ENCODE data around the gene TUBB. TPM values are rescaled to one million over a fixed set of nuclear protein-coding genes. Genes with fewer than 3 reads are reported as not detected.

The TUBB gene
- total RNA-seq, 6 experiments from 2014 or later = 150 to 268 (median 241) TPM

DNA sequence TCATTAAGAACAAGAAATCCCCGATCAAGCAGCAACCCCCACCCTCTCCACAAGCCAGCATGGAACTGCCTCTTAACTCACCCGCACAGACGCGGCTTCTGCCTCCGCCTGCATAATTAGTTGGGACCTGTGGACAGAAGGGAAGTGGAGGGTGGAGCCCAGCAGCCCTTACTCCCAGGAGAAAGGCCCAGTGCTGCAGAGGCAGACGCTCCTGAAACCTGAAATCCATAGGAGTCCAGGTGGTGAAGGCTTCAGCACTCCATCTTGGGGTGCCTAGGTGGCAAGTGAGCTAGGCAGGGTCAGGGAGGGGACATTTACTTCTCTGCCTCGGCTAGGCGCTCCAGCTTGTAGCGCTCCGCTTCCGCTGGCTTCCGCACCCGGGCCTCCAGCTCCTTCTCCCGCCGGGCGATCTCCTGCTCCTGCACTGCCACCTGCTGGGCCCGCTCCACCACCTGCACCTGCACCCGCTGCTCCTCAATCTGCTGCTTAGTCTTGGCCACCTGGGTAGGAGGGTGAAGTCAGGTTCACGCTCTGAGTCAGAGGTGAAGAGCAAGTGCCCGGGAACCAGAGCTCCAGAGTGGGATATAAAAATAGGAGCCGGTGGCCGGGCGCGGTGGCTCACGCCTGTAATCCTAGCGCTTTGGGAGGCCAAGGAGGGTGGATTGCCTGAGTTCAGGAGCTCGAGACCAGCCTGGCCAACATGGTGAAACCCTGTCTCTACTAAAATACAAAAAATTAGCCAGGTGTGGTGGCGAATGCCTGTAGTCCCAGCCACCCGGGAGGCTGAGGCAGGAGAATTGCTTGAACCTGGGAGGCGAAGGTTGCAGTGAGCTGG, 10.7 kb downstream of the TUBB start:
- Histone ChIP-seq H3K4me1 (peaks cover 0 to 4% (median 0%) of the 10 kb centered on the region in 4 donors), H3K36me3 (peaks cover 10 to 58% (median 30%) of the 10 kb centered on the region in 4 donors), H3K4me3 (no peak overlapping the region), H3K27ac (no peak overlapping the region), H3K9me3 (no peaks in the 10 kb centered on the region), H3K27me3 (no peaks in the 10 kb centered on the region)
- intact Hi-C loops (cut with DNase I) = loop anchor here in 1 of 2 donors (10.0 kb wide), 1 partner anchor 106 kb away; the partner anchor contains the start of gene ATAT1
- WGBS (ENCODE audit: insufficient coverage, low coverage, low lambda C conversion rate, missing lambda C conversion rate) = 27% methylated on average over 9 of the region's 30 CpGs
- DNase-seq (peak; percentile 83 to 88 (median 87)), ATAC-seq (peak; percentile 93 to 99 (median 95))
- TF ChIP-seq, protein P1, sequence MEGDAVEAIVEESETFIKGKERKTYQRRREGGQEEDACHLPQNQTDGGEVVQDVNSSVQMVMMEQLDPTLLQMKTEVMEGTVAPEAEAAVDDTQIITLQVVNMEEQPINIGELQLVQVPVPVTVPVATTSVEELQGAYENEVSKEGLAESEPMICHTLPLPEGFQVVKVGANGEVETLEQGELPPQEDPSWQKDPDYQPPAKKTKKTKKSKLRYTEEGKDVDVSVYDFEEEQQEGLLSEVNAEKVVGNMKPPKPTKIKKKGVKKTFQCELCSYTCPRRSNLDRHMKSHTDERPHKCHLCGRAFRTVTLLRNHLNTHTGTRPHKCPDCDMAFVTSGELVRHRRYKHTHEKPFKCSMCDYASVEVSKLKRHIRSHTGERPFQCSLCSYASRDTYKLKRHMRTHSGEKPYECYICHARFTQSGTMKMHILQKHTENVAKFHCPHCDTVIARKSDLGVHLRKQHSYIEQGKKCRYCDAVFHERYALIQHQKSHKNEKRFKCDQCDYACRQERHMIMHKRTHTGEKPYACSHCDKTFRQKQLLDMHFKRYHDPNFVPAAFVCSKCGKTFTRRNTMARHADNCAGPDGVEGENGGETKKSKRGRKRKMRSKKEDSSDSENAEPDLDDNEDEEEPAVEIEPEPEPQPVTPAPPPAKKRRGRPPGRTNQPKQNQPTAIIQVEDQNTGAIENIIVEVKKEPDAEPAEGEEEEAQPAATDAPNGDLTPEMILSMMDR (IDR thresholded peaks at IDR 0.05) = peak; percentile 62 to 80 (median 74)
- TF ChIP-seq POLR2A (IDR thresholded peaks at IDR 0.05) = no peak

DNA sequence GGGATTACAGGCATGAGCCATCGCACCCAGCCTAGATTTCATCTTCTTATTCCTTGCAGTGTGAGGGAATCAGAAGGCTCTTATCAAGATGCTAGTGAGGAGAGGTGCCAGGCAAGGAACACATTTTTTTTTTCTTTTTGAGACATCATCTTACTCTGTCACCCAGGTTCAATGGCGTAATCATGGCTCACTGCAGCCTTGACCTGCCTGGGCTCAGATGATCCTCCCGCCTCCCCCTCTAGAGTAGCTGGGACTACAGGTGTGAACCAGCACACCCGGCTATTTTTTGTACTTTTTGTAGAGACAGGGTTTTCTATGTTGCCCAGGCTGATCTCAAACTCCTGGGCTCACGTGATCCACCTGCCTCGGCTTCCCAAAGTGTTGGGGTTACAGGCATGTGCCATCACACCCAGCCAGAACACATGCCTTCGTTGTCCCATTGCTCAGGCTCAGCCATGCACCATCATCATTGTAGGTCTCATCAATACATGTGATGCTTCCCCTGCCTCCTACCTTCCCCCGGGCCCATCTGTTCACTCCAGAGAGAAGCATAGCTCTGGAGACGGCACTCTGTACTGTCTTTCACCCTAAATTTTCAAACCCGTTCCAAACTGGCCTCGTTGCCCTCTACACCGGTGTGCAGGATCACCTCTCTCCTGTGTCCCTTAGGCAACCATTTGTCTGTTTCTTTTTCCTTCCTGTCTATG, 12.2 kb downstream of the TUBB start:
- intact Hi-C loops (cut with DNase I) = loop anchor here in 1 of 2 donors (10.0 kb wide), 1 partner anchor 108 kb away; the partner anchor contains the start of gene ATAT1
- peaks cover 10 to 65% (median 31%) of the 10 kb centered on the region in 4 donors for H3K36me3 ChIP-seq

DNA sequence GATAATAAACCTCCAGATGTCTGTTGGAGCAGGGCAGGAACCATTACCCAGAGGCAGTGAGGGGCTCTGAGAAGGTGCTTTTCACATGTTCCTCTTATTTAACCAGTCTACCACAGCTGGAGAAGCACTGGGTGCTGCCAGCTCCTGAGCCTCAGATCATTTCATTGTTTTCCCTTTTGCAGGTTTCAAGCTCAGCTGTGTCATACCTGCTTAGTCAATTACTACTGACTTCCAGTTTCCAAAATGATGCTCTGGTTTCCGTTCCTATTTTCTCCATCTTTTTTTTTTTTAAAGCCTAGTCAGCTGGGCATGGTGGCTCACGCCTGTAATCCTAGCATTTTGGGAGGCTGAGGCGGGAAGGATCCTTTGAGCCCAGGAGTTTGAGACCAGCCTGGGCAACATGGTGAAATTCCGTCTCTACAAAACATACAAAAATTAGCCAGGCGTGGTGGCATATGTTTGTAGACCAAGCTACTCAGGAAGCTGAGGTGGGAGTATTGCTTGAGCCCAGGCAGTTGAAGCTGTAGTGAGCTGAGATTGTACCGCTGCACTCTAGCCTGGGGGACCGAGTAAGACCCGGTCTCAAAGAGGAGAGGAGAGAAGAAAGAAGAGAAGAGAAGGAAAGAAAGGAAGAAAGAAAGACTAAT, 15.6 kb downstream of the TUBB start:
- Histone ChIP-seq H3K4me1 (peaks cover 0 to 4% (median 0%) of the 10 kb centered on the region in 4 donors), H3K36me3 (peaks cover 5 to 66% (median 36%) of the 10 kb centered on the region in 4 donors), H3K9me3 (no peaks in the 10 kb centered on the region), H3K4me3 (no peak overlapping the region), H3K27me3 (no peaks in the 10 kb centered on the region), H3K27ac (no peak overlapping the region)
- 80% methylated on average over 6 of the region's 8 CpGs for WGBS (ENCODE audit: insufficient coverage, low coverage, low lambda C conversion rate, missing lambda C conversion rate)
- peak in 1 of 3 donors; percentile 8 for DNase-seq
- intact Hi-C loops (cut with DNase I) = loop anchor here in 1 of 2 donors (10.0 kb wide), 1 partner anchor 111 kb away; the partner anchor contains the start of gene ATAT1
- TF ChIP-seq, protein P1 (IDR thresholded peaks at IDR 0.05) = no peak
- TF ChIP-seq POLR2A (IDR thresholded peaks at IDR 0.05) = no peak
- ATAC-seq = no peak

More for the DNA sequence above, 12.2 kb downstream of the TUBB start:
- H3K4me1 ChIP-seq = peaks cover 0 to 4% (median 0%) of the 10 kb centered on the region in 4 donors
- DNase-seq (peak in 1 of 3 donors; percentile 32), ATAC-seq (no peak)
- TF ChIP-seq, protein P1 (IDR thresholded peaks at IDR 0.05) = no peak
- no peak for TF ChIP-seq POLR2A (IDR thresholded peaks at IDR 0.05)
- no peak overlapping the region for H3K27ac ChIP-seq
- H3K27me3 ChIP-seq = no peaks in the 10 kb centered on the region
- WGBS (ENCODE audit: insufficient coverage, low coverage, low lambda C conversion rate, missing lambda C conversion rate) = 93% methylated on average over 12 of the region's 12 CpGs
- no peak overlapping the region for H3K4me3 ChIP-seq
- H3K9me3 ChIP-seq = no peaks in the 10 kb centered on the region

DNA sequence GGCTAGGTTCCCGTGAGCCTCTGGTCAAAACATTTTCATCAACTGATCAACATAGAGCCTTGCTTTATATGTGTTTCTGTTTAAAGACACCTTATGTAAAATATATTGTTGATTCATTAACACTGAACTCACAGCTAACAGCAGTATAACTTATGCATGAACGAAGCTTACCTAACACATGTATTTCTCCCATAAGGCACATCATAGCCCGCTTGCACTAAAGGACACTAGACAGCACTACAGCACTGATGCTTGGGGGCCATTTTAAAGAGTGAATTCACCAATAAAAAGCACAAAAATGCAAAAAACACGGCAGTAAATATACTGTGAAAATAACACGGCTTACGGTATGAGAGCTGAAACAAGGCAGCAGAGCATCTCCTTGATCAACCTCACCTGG, 18.4 kb downstream of the TUBB start:
- DNase-seq (no peak), ATAC-seq (no peak)
- Histone ChIP-seq H3K4me3 (no peak overlapping the region), H3K27me3 (no peaks in the 10 kb centered on the region), H3K27ac (no peak overlapping the region), H3K9me3 (no peaks in the 10 kb centered on the region), H3K4me1 (peaks cover 0 to 12% (median 6%) of the 10 kb centered on the region in 4 donors), H3K36me3 (peaks cover 0 to 61% (median 29%) of the 10 kb centered on the region in 4 donors)
- 86% methylated on average over 6 of the region's 6 CpGs for WGBS (ENCODE audit: insufficient coverage, low coverage, low lambda C conversion rate, missing lambda C conversion rate)
- intact Hi-C loops (cut with DNase I) = loop anchor here in 1 of 2 donors (10.0 kb wide), 1 partner anchor 114 kb away; the partner anchor contains the start of gene ATAT1
- no peak for TF ChIP-seq POLR2A (IDR thresholded peaks at IDR 0.05)
- TF ChIP-seq, protein P1 (IDR thresholded peaks at IDR 0.05) = no peak

Data from right lobe of liver (tissue), 6 donors.